HG02885 (cell line): ENCODE data around the gene SLC35B4.

Experiments
- ATAC-seq: cut with Tn5 transposase; IDR thresholded peaks from one replicate; pipeline ENCODE4 v1.9.1; 2021; ENCODE audit warnings: mild to moderate bottlenecking; ENCODE audit not compliant: unreplicated experiment, poor library complexity

SLC35B4 gene, protein sequence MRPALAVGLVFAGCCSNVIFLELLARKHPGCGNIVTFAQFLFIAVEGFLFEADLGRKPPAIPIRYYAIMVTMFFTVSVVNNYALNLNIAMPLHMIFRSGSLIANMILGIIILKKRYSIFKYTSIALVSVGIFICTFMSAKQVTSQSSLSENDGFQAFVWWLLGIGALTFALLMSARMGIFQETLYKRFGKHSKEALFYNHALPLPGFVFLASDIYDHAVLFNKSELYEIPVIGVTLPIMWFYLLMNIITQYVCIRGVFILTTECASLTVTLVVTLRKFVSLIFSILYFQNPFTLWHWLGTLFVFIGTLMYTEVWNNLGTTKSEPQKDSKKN

DNA sequence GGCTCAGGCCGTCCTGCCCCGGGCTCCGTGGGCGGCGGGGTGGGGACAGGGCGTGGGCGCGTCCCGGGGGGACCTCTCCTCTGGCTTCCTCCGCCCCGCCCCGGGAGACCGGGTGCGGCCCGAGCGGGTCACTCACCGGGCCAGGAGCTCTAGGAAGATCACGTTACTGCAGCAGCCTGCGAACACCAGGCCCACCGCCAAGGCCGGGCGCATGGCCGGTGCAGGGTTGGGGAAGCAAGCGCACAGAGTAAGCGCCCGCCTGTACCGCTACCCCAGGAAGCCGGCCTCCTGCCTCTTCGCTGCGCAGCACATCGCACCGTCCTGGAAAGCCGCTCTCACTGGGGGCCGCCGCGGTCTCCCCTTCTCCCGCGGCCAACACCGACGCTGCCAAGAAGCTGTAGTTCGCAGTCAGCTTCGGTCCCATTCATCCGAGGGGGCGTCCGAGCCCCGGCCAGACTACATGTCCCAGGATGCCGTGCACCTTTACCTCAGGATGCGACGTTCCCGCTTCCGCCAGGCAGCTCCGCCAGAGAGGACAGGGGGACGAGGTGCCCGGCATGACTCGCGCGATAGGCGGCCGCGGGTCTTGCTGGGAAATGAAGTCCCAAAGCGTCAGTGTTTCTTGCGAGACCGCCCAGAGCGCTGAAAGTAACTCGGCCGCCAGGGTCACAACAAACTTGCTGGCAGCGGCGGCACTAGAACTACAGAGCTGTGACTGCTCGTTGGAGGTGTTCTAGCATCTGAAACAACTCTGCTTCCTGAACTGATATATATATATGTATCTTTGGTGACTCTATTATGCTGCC lies at the start of gene SLC35B4:
TSS of gene SLC35B4 (minus strand) at position 392 of the 806 bp plus-strand sequence. CDS start at position 213, 179 bp downstream.
- peak; percentile 99 for ATAC-seq

DNA sequence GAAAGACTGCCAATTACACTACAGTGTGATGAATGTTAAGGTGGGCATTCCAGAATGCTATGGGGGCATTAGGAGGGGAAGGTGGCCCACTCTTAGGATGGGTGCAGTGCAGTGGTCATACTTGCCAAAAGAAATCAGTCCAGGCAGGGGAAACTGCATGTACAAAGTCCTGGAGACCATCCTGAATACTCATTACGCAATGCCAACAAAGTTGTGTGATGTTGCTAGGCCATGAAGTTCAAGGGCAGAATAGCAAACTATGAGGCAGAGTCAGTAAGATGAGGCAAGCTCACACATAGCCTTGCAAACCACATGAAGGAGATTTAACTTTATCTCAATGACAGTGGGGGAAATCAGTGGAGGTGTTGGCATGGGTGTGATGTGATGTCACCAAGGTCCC lies 49.8 kb upstream of the SLC35B4 start:
- no peak for ATAC-seq

DNA sequence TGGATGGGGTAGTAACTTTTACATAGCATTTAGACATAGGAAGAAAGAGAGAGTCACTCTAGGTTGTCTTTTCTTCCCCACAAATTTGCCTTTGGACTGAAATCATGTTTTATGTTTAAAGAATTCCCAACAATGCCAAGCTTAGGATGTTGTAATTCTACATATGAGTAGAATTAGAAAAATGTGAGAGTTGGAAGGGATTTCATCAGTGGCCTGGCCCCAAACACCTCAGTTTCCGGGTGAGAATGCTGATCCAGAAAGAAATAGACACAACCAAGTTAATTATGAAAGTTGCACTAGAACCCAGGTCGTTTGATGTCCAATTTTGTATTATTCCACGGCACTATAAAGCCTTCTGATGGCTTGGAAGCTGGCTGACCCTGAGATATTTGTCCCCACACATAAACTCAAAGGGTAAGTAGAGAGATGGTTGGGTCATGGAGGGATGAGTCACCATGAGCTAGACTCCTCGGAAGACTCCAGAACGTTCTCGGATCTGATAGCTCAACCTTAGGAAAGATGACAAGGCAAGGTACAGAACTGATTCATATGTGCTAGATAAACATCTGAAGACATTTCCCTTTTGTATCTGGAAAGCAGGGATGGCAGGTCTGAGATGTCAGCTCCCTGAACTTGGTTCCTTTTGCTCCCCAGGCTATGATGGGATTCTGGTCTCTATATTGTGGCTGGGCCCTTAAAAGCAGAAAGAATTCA lies 48.8 kb upstream of the SLC35B4 start:
- ATAC-seq: no peak

DNA sequence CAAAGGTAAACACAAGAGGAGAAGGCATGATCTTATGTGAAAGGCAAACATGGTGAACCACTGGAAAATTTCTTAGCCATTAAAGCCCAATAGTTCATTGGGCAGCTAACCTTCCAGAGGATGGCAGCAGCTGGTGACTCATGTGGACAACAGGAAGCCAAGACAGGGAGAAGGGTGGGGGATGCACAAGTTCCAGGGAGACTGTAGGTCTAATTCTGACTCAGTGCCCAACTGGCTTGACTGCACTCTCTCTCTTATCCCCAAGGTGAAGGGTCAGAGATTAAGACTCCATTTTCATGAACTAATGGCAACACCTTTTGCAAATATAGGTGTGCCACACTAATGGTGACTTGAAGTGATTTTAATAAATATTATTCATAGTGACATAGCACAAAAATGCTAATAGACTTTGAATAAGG lies 47.9 kb upstream of the SLC35B4 start:
- no peak for ATAC-seq

DNA sequence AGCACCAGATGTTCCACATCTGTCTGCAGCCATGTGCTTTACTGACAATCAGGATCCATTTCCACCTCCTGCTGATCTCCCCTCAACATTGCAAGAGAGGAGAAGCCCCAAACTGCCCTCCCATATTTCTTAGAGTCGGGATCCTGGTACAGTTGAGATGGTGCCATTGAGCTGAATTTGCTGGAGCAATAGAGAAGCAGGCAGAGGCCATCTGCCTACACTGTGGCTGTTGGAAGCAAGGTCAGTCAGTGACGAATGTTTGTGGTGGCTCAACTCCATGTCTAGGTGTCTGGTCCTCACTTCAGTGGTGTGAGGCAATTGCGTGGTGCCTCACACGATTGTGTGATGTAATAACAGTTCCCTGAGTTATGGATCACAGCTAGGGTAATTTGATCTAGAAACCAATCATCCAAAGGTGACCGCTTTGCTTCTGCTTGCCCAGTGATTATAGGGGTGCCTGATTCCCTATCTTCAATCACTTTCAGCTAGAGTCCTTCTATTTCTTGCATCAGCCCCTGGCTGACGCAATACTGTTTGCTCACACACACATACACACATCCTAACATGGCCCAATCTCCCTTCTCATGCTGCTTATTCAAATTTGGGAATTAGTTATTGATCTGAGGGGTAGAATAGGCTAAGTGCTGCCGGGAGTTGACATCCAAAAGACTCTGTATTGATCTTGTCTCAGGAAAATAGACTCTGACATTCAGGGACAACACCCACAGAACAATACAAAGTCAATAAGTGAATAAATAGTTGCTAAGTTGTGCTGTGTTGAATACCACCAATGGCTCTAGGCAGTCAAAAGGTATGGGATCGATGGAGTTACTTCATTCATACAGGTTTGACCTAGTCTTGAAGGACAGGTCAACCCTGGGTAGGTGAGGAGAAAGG lies 46.1 kb upstream of the SLC35B4 start:
- no peak for ATAC-seq

DNA sequence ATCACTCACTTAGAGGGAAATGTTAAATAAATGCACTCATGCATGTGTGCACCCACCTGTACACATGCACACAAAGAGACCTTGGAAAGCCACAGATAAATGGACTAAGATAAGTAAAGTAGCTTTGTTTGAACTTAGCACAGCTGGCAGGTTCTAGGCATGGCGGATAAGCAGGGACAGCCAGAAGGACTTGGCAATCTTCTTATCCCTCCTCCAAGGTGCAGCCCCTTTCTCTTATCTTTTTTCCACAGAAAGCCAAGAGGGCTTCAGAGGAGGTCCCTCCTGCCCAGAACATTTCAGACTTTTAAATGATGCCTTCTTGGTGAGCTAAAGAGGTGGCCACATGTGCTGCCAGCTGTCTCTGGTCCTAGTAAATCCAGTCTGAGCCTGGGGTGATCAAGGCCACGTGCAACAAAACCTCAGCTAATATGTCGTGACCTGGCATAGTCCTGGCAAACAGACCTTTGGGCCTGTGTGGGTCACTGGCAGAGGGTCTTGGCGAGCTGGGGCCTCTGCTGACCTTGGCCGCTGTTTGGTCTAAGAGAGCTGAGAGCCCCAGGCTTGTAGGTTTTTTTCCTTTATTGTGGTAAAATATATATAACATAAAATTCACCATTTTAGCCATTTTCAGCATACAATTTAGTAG lies 43.2 kb upstream of the SLC35B4 start:
- no peak for ATAC-seq

DNA sequence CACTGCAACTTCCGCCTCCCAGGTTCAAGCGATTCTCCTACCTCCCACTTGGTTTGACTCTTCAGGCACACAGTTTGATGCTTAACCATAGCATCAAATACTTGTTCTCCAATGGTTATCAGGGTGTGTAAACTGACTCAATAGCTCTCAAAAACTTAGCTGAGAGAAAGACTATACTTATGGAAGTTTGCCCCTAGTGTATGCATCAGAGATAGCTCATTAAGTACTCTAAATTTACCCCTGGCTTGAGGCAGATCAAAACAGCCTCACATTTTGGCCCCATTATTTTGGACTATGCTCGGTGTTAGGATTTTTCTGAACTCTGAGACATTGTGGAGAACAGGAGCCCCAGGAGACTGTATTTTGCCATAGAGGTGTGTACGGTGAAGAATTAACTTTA lies 40.8 kb upstream of the SLC35B4 start:
- ATAC-seq: no peak

DNA sequence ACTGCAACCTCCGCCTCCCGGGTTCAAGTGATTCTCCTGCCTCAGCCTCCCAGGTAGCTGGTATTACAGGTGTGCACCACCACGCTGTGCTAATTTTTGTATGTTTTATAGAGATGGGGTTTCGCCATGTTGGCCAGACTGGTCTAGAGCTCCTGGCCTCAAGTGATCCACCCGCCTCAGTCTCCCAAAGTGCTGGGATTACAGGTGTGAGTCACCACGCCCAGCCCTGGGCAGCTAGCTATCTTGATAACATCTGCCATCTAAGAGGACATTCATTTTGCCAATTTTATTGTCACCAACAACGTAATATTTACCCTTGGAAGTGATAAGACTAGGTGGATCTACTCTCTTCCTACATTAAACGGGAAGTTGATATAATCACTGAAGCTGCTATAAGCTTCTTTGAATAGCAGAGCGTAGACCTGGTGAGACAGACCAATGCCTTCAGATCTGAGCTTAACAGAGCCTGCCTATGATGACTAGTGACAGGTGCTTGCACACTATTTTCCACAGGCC lies 39.7 kb upstream of the SLC35B4 start:
- ATAC-seq: no peak

DNA sequence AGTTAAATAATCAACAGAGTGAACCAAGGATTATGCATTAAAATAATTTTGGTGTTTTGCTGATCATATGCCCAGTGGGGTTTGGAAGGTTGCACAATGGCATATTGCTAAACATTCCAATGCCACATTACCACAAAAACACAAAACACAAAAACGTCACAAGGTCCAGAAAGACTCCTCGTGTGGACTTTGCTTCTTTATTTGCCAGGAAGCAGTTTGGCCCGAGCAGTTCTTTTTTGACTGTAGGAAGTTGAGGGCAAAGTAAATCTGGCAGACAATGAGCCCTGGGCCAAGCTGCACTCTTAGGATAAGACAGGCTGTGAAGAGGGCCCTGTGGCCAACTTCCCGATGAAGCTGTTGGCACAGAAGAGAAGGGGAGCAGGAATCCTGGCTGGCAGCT lies 39.2 kb upstream of the SLC35B4 start:
- ATAC-seq: no peak

DNA sequence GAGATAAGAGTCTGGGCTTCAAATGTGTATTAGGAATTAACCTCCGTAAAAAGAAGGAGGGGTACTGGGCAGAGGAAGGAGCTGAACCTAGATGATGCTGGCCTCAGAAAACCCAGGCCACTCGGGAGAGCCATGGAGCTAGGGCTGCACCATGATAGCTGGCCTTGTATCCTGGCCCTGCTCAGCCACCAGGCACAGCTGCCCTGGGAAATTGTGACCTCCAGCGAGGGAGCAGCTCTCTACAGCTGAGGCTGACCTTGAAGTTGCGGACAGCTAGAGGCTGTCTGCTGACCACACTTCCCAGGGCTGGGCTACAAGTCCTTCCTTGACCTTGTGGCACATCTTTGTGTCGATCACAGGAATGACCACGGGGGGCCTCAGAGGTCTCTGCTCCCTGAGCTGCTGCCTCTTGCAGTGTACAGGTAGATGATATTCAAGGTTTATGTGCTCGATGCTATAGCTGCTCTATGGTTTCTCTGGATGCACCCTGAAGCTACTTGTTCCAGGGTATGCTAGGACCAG lies 38.3 kb upstream of the SLC35B4 start:
- ATAC-seq: no peak

DNA sequence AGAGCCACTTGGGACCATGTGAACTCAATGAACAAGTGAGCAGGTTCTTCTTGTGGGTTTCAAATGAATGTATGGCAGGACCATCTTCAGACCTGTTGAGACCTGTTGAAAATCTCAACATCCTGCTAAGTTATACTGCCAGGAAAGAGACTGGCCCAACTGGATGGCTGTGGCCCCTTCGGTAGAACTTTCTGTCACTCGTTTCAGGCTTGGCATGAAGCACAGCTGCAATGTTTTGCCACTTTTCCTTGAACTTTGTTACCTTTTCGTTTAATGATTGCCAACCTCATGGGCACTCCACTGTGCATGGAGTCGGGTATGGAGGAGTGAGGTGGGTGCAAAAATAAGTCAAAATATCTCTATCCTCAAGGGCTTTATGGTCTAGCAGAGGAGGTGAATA lies 36.7 kb upstream of the SLC35B4 start:
- no peak for ATAC-seq

DNA sequence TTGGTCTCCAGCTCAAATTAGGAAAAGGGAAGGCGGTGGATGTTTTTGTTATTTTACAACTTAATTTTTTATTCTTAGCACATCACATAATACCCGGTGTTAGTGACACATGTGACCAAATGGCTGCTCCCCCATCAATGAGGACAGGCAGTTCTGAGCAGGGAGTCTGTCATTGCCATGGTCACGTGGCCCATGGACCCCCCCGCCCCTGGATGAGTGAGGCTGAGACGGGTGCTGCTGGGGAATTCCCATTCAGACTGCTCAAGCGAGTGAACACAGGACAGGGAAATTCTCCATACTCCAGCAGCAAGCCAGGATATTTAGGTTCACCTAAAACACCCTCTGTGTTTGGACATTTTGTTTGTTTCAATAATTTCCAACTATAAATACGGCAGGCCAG lies 34.7 kb upstream of the SLC35B4 start:
- no peak for ATAC-seq

DNA sequence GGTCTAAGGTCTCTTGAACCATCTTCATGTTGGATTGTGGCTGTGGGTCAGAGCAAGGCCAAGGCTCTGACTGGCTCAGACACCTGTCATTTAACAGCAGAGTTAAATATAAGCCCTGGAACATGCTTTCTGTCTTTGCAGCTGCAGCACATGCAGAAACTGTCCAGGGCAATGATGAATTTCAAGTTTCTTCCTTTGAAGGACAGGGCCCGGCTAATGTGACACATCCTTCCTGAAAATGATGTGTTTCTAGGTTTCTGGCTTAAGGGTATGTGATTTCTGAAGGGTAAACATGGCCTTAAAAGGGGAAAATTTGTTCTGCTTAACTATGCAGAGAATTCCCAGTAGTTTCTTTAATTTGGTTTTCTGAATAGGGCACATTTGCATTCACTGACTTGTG lies 34.0 kb upstream of the SLC35B4 start:
- no peak for ATAC-seq

DNA sequence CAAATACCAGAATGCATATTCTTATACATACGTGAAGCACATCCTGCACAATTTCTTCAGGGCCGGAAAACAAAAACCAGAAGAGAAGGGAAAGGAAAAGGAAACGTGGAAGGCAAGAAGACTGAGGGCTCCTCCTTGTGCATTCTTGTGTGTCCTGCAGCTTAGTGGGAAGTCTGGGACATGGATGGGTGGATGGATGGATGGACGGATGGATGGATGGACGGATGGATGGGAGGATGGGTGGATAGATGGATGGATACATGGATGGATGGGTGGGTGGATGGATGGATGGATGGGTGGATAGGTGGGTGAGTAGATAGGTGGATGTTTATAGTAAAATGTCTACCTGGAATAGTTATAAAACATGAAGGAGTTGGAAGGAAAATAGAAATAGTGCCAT lies 30.8 kb upstream of the SLC35B4 start:
- ATAC-seq: no peak

DNA sequence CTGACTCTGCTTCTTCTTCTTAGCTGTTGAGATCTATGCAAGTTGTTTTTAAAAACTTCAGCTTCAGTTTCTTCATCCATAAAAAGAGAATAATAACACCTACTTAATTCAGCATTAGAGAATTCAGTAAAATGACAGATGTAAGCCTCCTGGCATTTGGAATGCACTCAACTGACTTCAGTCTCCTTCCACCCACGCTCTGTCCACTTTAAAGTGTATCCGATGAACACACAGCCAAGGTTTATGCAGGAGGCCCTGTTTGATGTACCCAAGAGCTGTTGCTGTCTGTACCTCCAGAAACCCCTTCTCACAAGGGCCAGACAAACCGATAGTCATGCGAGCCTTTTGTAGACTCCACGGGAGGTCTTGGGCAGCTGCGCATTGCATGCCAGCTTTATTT lies 27.1 kb upstream of the SLC35B4 start:
- ATAC-seq: no peak

DNA sequence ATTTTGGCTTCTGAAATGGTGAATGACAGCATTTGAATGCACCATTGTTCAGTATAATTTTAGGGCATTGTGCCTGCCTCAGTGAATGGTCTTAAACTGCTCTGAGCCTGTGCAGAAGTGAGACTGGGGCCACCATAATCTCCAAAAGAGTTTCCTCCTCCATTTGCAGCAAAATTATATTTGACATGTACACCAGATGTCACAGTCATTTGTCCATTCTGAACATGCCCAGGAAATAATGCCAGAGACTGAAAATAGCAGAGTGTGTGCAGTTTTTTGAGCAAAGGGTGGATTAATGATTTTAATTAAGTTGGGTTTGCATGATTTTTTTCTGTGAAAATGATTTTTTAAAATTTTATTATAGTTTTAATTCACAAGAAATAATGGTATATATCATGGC lies 26.4 kb upstream of the SLC35B4 start:
- ATAC-seq: no peak

DNA sequence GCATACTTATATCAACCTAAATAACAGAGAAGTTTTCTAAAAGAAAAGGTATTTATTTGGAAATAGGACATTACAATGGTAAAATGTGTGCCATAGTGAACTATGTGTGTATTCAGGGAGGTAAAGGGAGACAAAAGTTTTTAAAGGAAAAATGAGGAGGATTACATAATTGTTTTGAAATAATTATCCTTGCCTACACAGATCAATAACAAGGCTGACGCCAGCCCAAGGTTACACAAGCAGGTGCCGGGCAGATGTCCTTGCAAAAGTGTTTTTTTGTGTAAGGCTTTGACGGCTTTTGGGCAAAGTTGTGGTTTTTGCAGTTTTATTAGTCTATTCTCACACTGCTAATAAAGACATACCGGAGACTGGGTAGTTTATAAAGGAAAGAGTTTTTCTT lies 22.7 kb upstream of the SLC35B4 start:
- no peak for ATAC-seq

DNA sequence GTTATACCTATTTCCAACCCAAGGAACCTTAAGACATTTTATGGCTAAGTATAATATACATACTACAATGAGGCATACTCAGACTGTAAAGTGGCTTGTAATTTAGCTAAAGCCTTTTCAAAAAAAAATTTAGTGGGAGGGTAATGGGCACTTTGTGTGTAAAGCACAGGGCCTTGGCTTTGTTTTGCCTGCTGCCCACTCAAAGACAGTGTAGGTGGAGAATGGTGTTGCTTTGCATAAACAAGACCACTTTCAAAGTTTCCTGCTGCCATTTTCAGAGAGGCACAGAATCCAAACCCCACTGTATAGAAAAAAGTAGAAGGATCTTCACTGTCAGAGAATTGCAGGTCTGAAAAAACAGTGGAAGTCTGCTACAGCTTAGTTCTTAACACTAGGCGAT lies 21.2 kb upstream of the SLC35B4 start:
- ATAC-seq: no peak

DNA sequence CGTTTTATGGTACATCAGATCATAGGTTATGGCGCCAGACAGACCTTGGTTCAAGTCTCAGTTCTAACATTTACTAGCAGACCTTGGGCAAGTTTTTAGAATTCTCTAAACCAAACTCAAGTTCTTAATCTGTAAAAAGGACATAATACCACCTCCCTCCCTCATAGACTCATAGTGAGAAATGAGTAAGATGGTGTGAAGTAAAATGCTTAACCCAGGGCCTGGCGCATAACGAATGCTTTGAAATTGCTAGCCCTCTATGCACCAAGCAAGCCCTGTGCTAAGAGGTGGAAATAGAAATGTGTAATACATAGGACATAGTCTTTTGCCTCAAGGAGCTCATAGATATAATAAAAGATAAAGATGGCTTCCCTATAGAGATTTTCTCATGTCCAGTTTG lies 17.7 kb upstream of the SLC35B4 start:
- ATAC-seq: no peak
